H1 (cell line): ENCODE measurements around the gene PACS1. TPM values are rescaled to one million over a fixed set of nuclear protein-coding genes. Genes with fewer than 3 reads are reported as not detected.

Source experiments
- ATF2 ChIP-seq: IDR thresholded peaks from 2 replicates; pipeline ENCODE4 v1.6.1; 2012; ENCODE audit warnings: low read length, inconsistent platforms
- polyA plus RNA-seq, 7 experiments: library from polyadenylated mRNA; depleted of rRNA in 3 of 7; stranded (reverse) in 5 of 7; unstranded in 2 of 7; fragments of >200 nt in 5 of 7; fragments of 200-250 nt in 2 of 7; gene quantifications; 1 replicate in 5 of 7; 2 replicates in 1 of 7; 4 replicates in 1 of 7; pipeline versions ENCODE4 v1.2.1 to v1.2.3, GENCODE V29; 2011 to 2013; ENCODE audit warnings: missing spikeins in 2 of 7, mixed read lengths in 2 of 7
- total RNA-seq: library from RNA; stranded (reverse); fragmentation: NEBNext Ultra II Directional; extraction: Animal tissue kit (Norgen Biotek cat#: 25700); gene quantifications from 2 replicates; pipeline ENCODE4 v1.2.1, GENCODE V29; 2021

Gene PACS1
- total and polyA plus RNA-seq, 2 of the 8 experiments (the other 6 are each of a cell fraction or from before 2014, with no cell fraction given), result 11.5 to 36.0 TPM

- no peak for TF ChIP-seq ATF2
- TF ChIP-seq, all 59 proteins: peak for 0
Measured at GRCh38 chr11:66131937-66132632, 62.0 kb downstream of the PACS1 start (continued).
